ENCODE measurements around the gene SSBP2.

SSBP2 gene

GRCh38 chr5:81365541-81365940 lies 385.4 kb downstream of the SSBP2 start:
- DNase-seq, result no peak

- DNase-seq, result no peak
These were observed 387.6 kb downstream of the SSBP2 start for GRCh38 chr5:81363093-81363871.

All from left hindlimb (tissue), 1 donor.